GM18498 (cell line): ENCODE results near the gene ARHGAP15.

Experiments
- ATAC-seq: cut with Tn5 transposase; IDR thresholded peaks from one replicate; pipeline ENCODE4 v1.9.1; 2021; ENCODE audit warnings: mild to moderate bottlenecking, moderate library complexity; ENCODE audit not compliant: unreplicated experiment

Gene ARHGAP15

GRCh38 chr2:143435131-143435530 lies 305.9 kb downstream of the ARHGAP15 start:
- ATAC-seq, result no peak

- no peak for ATAC-seq
Observed at GRCh38 chr2:143436951-143437350, 307.7 kb downstream of the ARHGAP15 start.

DNA sequence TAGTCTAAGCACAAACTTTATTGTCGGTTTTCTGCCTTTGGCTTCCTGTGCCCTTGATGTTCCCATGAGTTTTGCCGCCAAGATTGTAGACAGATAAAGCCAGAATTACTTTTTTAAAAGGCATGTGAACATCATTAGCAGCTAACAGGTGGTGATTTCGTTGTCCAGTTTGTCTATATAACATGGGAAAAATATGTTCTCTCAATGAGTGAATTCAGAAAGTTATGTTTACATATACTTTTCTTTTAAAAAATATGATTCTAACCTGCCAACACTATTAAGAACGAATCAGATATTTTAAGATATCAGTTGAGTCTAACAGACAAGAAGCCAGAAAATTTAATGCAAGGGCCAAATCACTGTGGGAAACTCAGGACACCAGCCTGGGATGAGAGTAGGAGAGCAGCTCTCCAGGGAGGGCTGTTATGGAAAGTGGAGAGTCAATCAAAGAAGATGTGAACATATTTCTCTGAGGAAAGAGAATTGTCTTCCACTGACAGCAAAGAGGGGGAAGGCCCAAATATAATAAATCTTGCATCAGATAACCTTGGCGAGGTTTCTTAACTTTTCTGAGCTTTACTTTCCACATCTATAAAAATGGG lies 311.3 kb downstream of the ARHGAP15 start:
- ATAC-seq, result no peak

DNA sequence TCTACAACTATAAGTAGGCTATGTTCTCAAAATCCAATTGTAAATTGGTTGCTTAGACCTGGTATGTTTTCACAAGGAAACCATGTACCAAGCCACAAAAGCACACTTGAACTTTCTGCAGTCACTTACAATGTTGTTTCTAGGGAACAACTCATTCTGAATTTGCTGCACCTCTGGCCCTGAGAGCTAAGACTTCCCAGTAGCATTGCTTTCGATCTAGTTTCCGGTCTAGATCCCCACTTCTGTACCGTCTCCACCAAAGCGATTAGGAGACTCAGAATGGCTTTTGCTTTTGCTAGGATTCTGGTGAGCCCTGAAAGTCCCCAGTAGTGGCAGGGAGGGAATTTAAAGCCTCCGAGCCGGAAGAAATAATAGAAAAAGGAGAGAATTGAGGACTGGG lies 313.0 kb downstream of the ARHGAP15 start:
- ATAC-seq, result no peak

GRCh38 chr2:143451642-143452281 lies 322.5 kb downstream of the ARHGAP15 start:
- no peak for ATAC-seq

DNA sequence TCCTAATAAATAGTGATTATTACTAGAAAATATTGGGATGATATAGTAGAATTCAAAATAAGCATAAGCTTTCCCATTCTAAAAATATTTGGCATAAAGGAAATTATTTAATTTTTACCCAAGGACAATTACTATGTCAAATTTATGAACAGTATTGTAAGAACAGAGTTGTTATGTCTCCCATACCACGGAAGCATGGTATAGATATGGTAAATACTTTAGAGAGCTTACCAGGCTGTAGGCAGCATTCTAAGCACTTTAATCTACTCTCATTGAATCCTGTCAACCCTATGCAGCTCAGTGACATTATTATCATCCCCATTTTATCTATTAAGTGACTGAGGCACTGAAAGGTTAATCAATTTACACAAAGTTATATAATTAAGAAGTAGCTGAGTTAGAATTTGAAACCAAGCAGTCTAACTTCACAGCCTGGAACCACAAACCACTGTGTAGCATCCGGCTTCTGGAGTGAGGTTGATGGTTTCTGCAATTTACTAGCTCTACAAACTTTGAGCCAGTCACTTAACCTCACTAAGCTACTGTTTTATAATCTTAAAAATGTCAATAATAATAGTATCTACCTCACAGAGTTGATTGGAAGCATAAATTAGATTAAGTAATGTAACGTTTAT lies 323.7 kb downstream of the ARHGAP15 start:
- peak; percentile 88 for ATAC-seq

DNA sequence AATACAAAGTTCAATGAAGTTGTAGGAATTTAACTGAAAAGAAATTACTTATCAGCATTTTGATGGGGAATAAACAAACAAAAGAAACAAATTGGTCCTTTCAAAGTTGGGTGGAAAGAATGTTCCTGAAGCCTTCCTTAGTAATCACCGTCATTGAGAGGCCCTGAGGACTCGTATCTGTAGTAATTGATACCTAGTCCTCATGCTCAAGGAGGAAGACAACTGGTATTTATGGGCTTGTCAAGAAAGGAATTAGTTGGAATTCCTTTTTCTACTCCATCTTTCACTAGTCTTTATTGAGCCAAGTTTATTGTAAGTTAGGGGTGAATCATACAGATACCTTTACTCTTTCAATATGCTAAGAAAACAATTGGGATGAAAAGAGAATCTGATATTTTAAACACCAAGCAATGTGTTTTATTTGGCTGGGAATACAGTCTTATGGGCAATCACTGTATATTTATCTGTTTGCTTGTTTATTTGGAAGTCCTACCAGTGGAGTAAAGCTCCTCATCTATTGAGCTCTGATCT lies 324.8 kb downstream of the ARHGAP15 start:
- ATAC-seq, result no peak

GRCh38 chr2:143455317-143455716 lies 326.1 kb downstream of the ARHGAP15 start:
- no peak for ATAC-seq

- no peak for ATAC-seq
Observed at GRCh38 chr2:143458258-143459190, 329.3 kb downstream of the ARHGAP15 start.

DNA sequence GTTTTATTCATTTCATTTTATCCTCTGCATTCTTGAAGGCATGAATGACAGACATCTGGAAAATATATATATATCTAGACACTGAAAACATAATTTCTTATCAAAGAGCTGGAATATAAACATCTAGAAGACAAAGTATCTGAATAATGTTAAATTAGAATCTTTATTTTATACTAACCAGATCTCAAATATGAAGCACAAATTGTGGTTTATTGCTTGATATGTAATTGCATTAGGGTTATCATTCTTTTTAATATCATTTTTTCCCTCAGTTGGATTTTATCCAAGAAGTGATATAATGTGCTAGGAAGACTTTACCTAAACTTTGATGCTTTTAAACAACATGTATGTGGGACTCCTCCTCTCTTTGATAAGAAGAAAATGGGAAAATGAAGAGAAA lies 331.2 kb downstream of the ARHGAP15 start:
- no peak for ATAC-seq

DNA sequence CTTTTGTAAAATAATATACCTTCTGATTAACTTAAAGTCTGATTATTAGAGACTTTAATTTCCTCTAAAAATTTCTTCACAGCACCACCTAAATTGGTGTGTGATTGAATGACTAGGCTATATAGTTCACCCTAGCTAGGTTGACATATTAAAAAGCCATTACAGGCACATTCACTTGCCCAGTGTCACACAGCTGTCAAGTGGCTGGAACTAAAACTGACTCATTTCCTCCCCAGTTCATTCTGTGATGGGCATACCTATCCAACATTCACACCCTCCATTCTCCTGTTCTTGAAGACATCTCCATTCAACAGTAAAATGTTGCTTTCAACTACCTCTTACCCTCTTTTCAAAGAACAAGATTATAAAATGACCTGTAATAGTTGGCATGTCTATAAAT lies 334.5 kb downstream of the ARHGAP15 start:
- peak; percentile 70 for ATAC-seq

DNA sequence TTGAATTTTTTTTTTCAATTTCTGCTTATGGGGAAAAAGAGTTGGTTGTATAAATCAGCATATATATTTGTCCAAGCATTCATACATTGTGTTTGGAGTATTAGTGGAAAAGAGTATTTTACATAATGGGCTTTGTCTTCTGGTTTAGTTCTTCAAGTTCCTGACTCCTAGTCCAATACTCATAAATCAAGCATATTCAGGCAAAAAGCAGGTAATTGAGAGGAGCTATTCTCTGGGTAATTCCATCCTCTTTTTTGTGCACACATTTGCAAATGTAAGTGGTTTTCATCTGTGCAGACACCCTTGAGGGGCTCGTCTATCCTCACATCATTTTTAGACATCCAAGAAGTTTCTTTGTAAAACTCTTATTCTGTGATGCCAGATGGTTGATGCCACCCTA lies 337.2 kb downstream of the ARHGAP15 start:
- ATAC-seq, result no peak

- no peak for ATAC-seq
Observed at GRCh38 chr2:143467011-143467410, 337.8 kb downstream of the ARHGAP15 start.

DNA sequence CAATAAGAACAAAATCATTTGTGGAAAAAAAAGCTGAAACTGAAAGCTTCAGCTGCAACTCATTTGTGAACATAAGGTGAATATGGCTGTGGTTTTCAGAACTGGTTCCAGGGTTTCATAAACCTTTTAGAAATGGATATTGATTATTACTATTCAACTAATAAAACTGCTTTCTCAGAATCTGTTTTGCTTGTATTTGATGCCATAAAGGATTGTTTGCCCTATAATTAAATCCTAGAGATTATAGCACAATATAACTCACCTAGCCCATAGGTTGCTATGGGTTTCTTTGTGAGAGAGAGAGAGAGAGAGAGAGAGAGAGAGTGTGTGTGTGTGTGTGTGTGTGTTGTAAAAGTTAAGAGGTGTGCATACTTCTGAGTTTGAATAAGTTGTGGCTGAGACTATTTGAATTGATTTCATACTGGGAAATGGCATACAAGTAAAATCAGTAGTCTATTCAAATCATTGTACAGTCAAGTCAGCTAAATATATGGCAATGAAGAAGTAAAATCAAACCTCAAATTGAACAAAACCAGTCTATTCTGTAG lies 339.2 kb downstream of the ARHGAP15 start:
- ATAC-seq, result peak; percentile 73

DNA sequence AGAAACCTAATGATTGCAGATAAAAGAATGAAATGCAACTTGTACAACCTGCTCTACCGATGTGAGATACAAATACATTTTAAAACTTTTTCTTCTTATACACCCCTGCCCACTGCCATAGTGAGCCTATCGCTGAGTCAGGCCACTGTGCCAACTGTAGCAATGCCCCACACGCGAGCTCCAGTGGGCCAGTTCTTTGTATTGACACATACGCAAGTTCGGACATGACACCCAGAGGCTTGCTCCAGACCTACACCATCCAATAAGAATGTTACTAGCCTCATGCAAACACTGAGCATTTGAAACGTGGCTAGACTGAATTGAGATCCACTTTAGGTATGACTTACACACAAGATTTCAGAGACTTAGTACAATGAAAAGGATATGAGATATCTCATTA lies 340.1 kb downstream of the ARHGAP15 start:
- ATAC-seq, result no peak

GRCh38 chr2:143471550-143471949 lies 342.3 kb downstream of the ARHGAP15 start:
- no peak for ATAC-seq

DNA sequence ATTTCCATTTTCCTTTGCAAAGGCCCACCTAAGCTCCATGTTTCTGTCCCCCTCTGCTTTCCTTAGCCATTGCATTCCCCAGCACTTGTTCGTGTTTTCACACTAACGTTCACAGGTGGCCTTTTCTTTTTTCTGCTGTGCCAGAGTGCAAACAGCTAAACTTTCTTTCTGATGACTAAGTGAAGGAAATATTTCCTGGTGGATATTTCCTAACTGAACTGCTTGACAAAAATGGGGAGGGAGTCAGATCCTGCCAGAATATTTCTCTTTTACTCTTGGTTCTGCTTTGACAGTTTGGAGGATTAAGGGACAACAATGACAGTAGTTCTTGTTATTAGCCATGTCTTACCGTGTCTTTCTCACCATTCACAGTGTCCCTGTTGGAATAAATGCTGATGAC lies 344.0 kb downstream of the ARHGAP15 start:
- ATAC-seq, result no peak

GRCh38 chr2:143473820-143474219 lies 344.6 kb downstream of the ARHGAP15 start:
- ATAC-seq, result no peak

DNA sequence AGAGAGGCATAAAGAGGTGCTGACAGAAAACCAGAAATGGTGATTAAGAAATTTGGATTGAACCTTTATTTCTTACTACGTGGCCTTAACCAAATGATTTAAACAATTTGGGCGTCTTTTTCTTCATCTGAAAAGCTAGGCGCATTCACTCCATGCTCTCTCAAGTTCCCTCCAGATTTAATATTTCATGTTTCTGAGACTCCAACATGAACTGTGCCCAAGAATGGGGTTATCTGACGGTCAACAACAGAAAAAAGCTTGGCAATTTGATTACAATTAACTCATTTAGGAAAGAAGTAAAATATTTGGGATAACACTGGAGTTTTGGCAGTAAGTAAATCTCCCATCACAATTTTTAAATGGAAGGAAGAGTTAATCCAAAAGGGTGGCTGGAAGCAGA lies 345.4 kb downstream of the ARHGAP15 start:
- no peak for ATAC-seq

GRCh38 chr2:143475041-143475776 lies 346.0 kb downstream of the ARHGAP15 start:
- no peak for ATAC-seq
